ENCODE measurements around the gene FHOD3. TPM values are rescaled to one million over a fixed set of nuclear protein-coding genes. Genes with fewer than 3 reads are reported as not detected.

The FHOD3 gene
- total RNA-seq, 1 experiment from 2014 or later: 2.9 TPM

DNA sequence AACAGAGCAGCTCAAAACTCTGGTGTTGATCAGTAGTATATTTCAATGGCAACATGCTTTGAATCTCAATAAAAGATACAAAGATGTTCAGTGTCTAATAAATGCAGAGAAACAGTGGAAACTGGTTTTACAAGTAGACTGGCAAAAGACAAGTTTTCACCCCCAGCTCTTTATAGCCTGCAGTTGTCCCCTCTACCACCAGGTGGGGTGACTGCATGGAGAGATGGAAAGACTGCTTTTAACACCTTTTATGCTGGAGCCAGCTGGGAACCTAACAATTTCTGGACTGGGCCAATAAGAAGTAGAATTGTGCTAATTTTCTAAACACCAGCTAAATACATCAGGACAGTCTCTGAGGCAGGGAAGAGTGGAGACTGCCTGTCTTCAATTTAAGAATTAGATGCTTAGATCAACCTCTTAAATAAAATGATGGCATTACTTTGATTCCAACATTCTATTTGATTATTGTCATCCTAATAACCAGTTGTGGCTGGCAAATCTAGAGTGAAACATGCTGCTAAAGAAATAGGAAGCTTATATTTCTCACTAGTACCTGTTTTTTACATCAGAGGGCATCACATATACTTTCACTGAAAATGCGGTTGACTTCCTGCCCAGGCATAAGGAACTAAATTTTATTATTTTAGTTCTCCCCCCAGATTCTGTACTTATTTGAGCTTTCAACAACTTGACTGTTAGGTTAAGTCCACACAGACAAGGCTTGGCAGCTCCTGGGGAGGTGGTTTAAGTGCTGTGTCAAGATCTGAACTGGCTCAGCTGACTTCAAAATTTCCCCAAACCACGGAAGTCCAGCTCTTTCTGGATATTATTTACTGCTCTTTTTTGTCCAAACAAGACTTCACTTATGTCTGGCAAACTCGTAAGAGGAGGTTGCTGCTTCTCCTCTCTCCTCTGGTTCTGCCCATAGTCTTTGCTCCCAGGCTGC is 390.8 kb downstream of the FHOD3 start:
- CTCF ChIA-PET: interaction anchor here (1.0 to 1.3 kb wide), 4 partner anchors 11 to 404 kb away, joined by 3 read pairs; no protein-coding TSS in a partner anchor
- Mint-ChIP-seq H3K4me3 (ENCODE audit: low read depth, unreplicated experiment) (no peak overlapping the region), H3K27ac (ENCODE audit: unreplicated experiment) (no peak overlapping the region), H3K36me3 (ENCODE audit: insufficient read depth, unreplicated experiment) (no peaks in the 10 kb centered on the region), H3K4me1 (ENCODE audit: low read depth, unreplicated experiment) (no peaks in the 10 kb centered on the region), H3K9me3 (ENCODE audit: low read depth, unreplicated experiment) (peaks cover 2% of the 10 kb centered on the region), H3K27me3 (ENCODE audit: unreplicated experiment) (peaks cover 34% of the 10 kb centered on the region)
- TF ChIP-seq, protein P1, sequence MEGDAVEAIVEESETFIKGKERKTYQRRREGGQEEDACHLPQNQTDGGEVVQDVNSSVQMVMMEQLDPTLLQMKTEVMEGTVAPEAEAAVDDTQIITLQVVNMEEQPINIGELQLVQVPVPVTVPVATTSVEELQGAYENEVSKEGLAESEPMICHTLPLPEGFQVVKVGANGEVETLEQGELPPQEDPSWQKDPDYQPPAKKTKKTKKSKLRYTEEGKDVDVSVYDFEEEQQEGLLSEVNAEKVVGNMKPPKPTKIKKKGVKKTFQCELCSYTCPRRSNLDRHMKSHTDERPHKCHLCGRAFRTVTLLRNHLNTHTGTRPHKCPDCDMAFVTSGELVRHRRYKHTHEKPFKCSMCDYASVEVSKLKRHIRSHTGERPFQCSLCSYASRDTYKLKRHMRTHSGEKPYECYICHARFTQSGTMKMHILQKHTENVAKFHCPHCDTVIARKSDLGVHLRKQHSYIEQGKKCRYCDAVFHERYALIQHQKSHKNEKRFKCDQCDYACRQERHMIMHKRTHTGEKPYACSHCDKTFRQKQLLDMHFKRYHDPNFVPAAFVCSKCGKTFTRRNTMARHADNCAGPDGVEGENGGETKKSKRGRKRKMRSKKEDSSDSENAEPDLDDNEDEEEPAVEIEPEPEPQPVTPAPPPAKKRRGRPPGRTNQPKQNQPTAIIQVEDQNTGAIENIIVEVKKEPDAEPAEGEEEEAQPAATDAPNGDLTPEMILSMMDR (IDR thresholded peaks at IDR 0.05; ENCODE audit: unreplicated experiment): peak; percentile 93
- no TSS peak for BruUV-seq (replicated peaks)
- intact Hi-C loops (cut with micrococcal nuclease; ENCODE audit: unreplicated experiment): loop anchor here (1.0 kb wide), 2 partner anchors 69 to 121 kb away; no protein-coding TSS in a partner anchor
- peak; percentile 83 for DNase-seq

DNA sequence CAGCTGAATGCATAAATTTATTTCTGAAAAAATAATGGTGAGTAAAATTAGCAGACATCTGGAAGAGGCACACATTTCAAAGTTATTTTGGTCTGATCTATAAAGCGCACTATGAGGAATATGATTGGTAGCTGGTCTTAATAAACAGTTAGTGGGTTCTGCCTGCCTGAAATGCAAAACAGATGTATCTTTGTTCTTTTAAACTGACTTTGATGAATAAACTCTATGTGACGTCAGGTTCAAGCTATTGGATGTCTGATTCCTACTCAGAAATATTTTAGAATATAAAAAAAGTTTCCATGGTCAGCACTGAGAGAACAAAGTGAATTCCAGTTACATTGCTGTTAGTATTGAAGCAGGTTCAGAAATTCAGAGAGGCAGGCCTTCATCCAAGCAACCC is 394.9 kb downstream of the FHOD3 start:
- H3K36me3 Mint-ChIP-seq (ENCODE audit: insufficient read depth, unreplicated experiment): no peaks in the 10 kb centered on the region

DNA sequence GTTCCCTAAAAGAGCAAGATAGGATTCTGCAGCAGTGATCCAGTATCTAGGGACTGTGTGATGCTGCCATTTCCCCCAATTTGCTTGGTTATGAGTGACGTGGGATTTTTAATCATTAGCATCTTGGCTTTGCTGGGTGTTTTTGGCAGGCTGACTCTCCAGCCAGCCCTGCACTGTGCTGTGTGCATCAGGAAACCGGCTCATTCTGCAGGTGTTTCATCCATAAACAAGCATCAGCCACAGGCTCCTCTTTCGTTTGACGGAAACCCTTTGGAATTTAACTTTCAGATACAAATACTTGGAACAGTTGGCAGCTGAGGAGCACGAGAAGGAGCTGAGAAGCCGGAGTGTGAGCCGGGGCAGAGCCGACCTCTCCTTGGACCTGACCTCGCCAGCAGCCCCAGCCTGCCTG is 395.4 kb downstream of the FHOD3 start:
- Mint-ChIP-seq H3K27me3 (ENCODE audit: unreplicated experiment) (peaks cover 34% of the 10 kb centered on the region), H3K27ac (ENCODE audit: unreplicated experiment) (no peak overlapping the region), H3K4me1 (ENCODE audit: low read depth, unreplicated experiment) (no peaks in the 10 kb centered on the region), H3K36me3 (ENCODE audit: insufficient read depth, unreplicated experiment) (no peaks in the 10 kb centered on the region), H3K4me3 (ENCODE audit: low read depth, unreplicated experiment) (no peak overlapping the region), H3K9me3 (ENCODE audit: low read depth, unreplicated experiment) (no peaks in the 10 kb centered on the region)
- no TSS peak for BruUV-seq (replicated peaks)
- TF ChIP-seq, protein P1 (IDR thresholded peaks at IDR 0.05; ENCODE audit: unreplicated experiment): no peak
- CTCF ChIA-PET: no interaction called here
- intact Hi-C loops (cut with micrococcal nuclease; ENCODE audit: unreplicated experiment): no loop called here
- no peak for DNase-seq

More for the DNA sequence above, 394.9 kb downstream of the FHOD3 start:
- Mint-ChIP-seq H3K4me1 (ENCODE audit: low read depth, unreplicated experiment) (no peaks in the 10 kb centered on the region), H3K4me3 (ENCODE audit: low read depth, unreplicated experiment) (no peak overlapping the region), H3K9me3 (ENCODE audit: low read depth, unreplicated experiment) (no peaks in the 10 kb centered on the region), H3K27me3 (ENCODE audit: unreplicated experiment) (peaks cover 34% of the 10 kb centered on the region), H3K27ac (ENCODE audit: unreplicated experiment) (no peak overlapping the region)
- CTCF ChIA-PET: no interaction called here
- intact Hi-C loops (cut with micrococcal nuclease; ENCODE audit: unreplicated experiment): no loop called here
- BruUV-seq (replicated peaks): no TSS peak
- no peak for DNase-seq
- TF ChIP-seq, protein P1 (IDR thresholded peaks at IDR 0.05; ENCODE audit: unreplicated experiment): no peak

DNA sequence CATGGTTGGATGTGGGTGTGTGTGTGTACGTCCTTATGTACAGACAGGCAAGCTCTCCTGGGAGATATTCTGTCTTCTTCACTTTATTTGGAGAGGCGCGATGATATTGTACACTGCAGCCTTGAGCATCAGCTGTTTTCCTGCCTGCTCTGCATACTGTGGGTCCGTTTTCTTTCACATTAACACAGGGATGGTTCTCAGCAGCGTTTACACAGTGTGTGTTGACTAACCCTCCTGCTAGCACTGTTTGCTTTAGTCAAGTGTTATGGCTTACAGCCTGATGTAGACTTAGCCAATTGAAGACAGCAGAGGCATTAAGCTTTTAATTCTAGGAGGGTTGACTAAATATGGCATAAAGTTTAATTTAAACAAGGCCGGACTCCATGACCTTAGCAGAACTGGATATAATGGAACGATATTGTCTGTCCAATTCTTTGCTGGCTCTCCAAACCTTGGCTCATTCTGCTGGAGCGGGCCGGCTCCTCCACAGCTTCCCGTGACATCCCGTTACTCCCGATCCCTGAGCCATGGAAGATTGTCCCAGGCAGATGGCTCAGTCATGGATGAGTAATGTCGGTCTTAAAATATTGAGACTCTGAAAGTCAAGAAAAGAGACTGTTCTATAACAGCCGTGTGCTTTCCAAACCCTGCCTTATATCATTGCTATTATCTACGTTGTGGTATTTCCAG is 396.6 kb downstream of the FHOD3 start:
- intact Hi-C loops (cut with micrococcal nuclease; ENCODE audit: unreplicated experiment): no loop called here
- H3K4me1 Mint-ChIP-seq (ENCODE audit: low read depth, unreplicated experiment): no peaks in the 10 kb centered on the region
- DNase-seq: no peak
- H3K27me3 Mint-ChIP-seq (ENCODE audit: unreplicated experiment): peaks cover 32% of the 10 kb centered on the region
- CTCF ChIA-PET: no interaction called here
- no peak overlapping the region for H3K4me3 Mint-ChIP-seq (ENCODE audit: low read depth, unreplicated experiment)
- H3K27ac Mint-ChIP-seq (ENCODE audit: unreplicated experiment): no peak overlapping the region
- no peaks in the 10 kb centered on the region for H3K9me3 Mint-ChIP-seq (ENCODE audit: low read depth, unreplicated experiment)
- BruUV-seq (replicated peaks): no TSS peak
- no peaks in the 10 kb centered on the region for H3K36me3 Mint-ChIP-seq (ENCODE audit: insufficient read depth, unreplicated experiment)
- TF ChIP-seq, protein P1 (IDR thresholded peaks at IDR 0.05; ENCODE audit: unreplicated experiment): no peak
